Thoracic aorta (tissue), 2 donors: Measurements from ENCODE around the gene EEF1AKMT1. TPM values are rescaled to one million over a fixed set of nuclear protein-coding genes. Genes with fewer than 3 reads are reported as not detected.

Experiments
- ATAC-seq: fragments of 150-250 bp; one replicate; pipeline ENCODE4 v1.8.0; 2017; ENCODE audit warnings: low read depth; ENCODE audit not compliant: insufficient number of reproducible peaks, low FRiP score
- DNase-seq: peaks from one replicate; pipeline ENCODE4 v3.0.0-alpha.2; 2020; ENCODE audit warnings: low spot score
- H3K27ac ChIP-seq, 2 donors: fragments of 200-600 bp; sonication (generic); 1 replicate in 1 of 2; 2 replicates in 1 of 2; pipeline ENCODE4 v1.5.1; 2016; ENCODE audit warnings: mild to moderate bottlenecking in 2 of 2, moderate library complexity in 2 of 2
- H3K27me3 ChIP-seq: fragments of 200-600 bp; sonication (generic); replicated peaks from 2 replicates; pipeline ENCODE4 v1.6.0; 2016; ENCODE audit warnings: mild to moderate bottlenecking; ENCODE audit not compliant: insufficient read depth
- H3K36me3 ChIP-seq: fragments of 200-600 bp; sonication (generic); one replicate; pipeline ENCODE4 v1.5.1; 2016
- H3K4me1 ChIP-seq, 2 donors: fragments of 200-600 bp; sonication (generic); 1 replicate in 1 of 2; 2 replicates in 1 of 2; pipeline versions ENCODE4 v1.5.1 to v1.6.0; 2016; ENCODE audit warnings: low read depth in 2 of 2, mild to moderate bottlenecking in 1 of 2; ENCODE audit not compliant: control insufficient read depth in 1 of 2
- H3K4me3 ChIP-seq: fragments of 200-600 bp; sonication (generic); 2 replicates; pipeline ENCODE4 v1.5.1; 2016; ENCODE audit warnings: mild to moderate bottlenecking
- H3K9me3 ChIP-seq: fragments of 200-600 bp; sonication (generic); 2 replicates; pipeline ENCODE4 v1.5.1; 2016
- total RNA-seq, 2 donors: library from RNA; depleted of rRNA; stranded (reverse); fragments of >200 nt; gene quantifications; one replicate each; pipeline versions ENCODE4 v1.1.0 to v1.2.3, GENCODE V29; 2016
- TF ChIP-seq, protein P1 (sequence below): fragments of 200-600 bp; sonication (generic); IDR thresholded peaks from one replicate; pipeline ENCODE4 v1.5.1; 2019; ENCODE audit warnings: antibody characterized with exemption

The EEF1AKMT1 gene
- total RNA-seq, 2 donors from 2014 or later: 8.4 to 12.7 TPM

DNA sequence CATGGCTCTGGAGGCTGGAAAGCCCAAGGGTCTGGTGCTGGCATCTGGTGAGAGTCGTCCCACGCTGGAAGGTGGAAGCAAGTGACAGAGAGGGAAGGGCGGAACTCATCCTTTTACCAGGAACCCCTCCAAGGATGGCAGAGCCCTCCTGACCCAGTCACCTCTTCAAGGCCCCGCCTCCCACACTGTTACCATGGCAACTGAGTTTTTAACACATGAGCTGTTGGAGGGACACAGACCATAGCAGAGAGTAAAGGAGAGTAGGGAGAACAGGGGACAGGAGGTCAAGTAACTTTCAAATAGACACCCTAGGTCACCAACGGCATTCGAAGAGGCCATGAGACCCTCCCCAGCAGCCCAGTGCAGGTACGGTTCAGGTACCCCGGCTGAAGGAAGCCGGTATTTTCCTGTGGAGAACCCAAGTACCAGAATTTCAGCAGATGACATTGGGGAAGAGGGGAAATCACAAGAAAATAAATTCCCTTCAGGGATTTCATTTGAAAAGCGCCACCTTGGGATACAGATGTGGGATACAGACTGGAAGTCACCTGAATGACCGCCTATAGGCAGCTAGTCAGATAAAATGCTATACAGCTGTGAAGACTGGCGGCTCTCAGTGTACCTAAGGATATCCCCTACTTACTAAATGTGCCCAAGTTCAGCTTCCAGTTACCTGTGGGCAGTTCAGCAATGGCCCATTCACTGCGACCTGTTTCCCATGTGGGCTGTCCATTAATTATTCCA lies 62.3 kb downstream of the EEF1AKMT1 start:
- H3K4me1 ChIP-seq: peaks cover 21 to 57% of the 10 kb centered on the region in 2 donors
- no peak overlapping the region for H3K4me3 ChIP-seq
- DNase-seq: no peak
- no peaks in the 10 kb centered on the region for H3K27me3 ChIP-seq
- no peaks in the 10 kb centered on the region for H3K36me3 ChIP-seq
- H3K9me3 ChIP-seq: no peaks in the 10 kb centered on the region
- no peak overlapping the region for H3K27ac ChIP-seq
- TF ChIP-seq, protein P1, sequence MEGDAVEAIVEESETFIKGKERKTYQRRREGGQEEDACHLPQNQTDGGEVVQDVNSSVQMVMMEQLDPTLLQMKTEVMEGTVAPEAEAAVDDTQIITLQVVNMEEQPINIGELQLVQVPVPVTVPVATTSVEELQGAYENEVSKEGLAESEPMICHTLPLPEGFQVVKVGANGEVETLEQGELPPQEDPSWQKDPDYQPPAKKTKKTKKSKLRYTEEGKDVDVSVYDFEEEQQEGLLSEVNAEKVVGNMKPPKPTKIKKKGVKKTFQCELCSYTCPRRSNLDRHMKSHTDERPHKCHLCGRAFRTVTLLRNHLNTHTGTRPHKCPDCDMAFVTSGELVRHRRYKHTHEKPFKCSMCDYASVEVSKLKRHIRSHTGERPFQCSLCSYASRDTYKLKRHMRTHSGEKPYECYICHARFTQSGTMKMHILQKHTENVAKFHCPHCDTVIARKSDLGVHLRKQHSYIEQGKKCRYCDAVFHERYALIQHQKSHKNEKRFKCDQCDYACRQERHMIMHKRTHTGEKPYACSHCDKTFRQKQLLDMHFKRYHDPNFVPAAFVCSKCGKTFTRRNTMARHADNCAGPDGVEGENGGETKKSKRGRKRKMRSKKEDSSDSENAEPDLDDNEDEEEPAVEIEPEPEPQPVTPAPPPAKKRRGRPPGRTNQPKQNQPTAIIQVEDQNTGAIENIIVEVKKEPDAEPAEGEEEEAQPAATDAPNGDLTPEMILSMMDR: no peak
- no peak for ATAC-seq

DNA sequence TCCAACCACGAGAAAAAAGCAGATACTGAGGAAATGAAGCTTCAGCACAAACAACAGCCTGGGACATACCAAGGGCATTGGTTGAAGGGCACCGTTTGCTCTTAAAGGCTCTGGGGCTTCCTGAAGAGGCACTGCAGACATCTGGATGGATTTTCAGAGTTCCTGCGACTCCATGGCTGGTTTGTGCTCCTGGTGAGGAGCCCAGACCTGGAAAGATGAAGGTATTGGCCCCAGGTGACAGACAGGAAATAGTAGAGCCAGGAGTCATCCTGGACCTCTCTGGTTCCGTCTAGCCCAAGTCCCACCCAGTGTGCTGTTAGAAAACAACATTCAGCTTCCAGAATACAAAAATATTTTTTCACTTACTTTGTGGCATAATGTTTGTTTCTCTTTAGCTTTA lies 64.0 kb downstream of the EEF1AKMT1 start:
- peaks cover 20 to 52% of the 10 kb centered on the region in 2 donors for H3K4me1 ChIP-seq
- H3K36me3 ChIP-seq: no peaks in the 10 kb centered on the region
- ATAC-seq: no peak
- no peaks in the 10 kb centered on the region for H3K27me3 ChIP-seq
- no peak for DNase-seq
- TF ChIP-seq, protein P1: no peak
- peak overlapping the region; percentile 35 to 71 for H3K27ac ChIP-seq
- no peaks in the 10 kb centered on the region for H3K9me3 ChIP-seq
- no peak overlapping the region for H3K4me3 ChIP-seq

DNA sequence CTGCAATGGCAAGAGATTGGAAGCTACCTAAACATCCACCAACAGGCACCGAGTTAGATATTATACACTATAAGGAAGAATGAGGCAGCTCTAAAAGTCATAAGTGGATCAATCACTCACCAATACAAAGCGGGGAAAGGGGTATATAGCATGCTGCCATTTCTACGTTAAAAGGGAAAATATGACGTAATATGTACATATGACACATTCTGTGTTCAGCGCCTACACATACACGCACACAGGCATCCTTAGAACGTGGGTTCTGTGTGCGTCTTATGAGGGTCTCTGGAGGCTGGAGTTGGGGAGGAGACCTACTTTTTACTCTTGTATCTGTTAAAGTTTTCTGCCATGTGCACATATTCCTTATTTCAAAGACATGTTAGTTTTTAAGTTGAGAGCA lies 64.4 kb downstream of the EEF1AKMT1 start:
- ATAC-seq (no peak), DNase-seq (no peak)
- peak overlapping the region; percentile 5 for H3K4me3 ChIP-seq
- H3K27ac ChIP-seq: peak overlapping the region; percentile 35 to 71
- no peaks in the 10 kb centered on the region for H3K9me3 ChIP-seq
- TF ChIP-seq, protein P1: no peak
- H3K36me3 ChIP-seq: no peaks in the 10 kb centered on the region
- H3K4me1 ChIP-seq: peaks cover 16 to 51% of the 10 kb centered on the region in 2 donors
- H3K27me3 ChIP-seq: no peaks in the 10 kb centered on the region

DNA sequence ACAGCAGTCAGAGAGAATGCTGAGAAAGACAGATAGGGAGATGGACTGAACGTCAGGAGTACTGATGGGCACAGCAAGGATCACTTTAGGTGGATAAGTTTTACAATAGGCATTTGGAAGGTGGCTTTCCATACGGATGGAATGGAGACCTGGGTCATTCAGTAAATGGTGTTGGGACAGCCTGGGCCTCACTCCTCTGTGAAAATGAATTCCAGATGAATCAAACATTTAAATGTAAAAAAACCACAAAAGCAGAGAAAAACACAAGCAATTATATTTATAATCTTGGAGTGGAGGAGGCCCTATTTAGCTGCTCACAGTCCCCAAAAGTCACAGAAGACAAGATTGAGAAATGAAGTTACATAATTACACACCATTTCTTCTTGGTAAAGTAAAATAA lies 65.5 kb downstream of the EEF1AKMT1 start:
- TF ChIP-seq, protein P1: no peak
- H3K27me3 ChIP-seq: no peaks in the 10 kb centered on the region
- ATAC-seq (no peak), DNase-seq (no peak)
- no peaks in the 10 kb centered on the region for H3K36me3 ChIP-seq
- H3K9me3 ChIP-seq: no peaks in the 10 kb centered on the region
- H3K27ac ChIP-seq: peak overlapping the region; percentile 35 to 61
- H3K4me3 ChIP-seq: no peak overlapping the region
- H3K4me1 ChIP-seq: peaks cover 8 to 39% of the 10 kb centered on the region in 2 donors

DNA sequence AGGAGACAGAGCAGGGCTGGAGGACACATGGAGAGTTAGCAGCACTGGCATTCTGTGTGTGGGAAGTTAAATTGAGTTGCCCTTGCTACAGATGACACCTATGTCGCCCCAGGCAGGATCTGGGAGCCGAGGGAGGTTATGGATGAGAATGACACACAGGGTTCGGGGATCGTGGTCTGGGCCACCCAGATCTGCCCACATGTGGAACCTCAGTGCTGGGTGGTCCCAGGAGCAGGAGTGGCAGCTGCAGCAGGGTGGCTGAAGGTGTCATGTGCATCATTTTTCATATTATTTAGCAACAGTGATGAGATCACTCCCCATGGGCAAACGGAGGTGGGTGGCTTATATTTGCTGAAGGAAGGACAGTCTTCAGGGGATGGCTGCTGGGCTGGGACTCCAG lies 67.1 kb downstream of the EEF1AKMT1 start:
- TF ChIP-seq, protein P1: no peak
- no peak for DNase-seq
- ATAC-seq: no peak
- Histone ChIP-seq H3K36me3 (no peaks in the 10 kb centered on the region), H3K4me3 (no peak overlapping the region), H3K9me3 (no peaks in the 10 kb centered on the region), H3K4me1 (peaks cover 4 to 41% of the 10 kb centered on the region in 2 donors), H3K27me3 (no peaks in the 10 kb centered on the region), H3K27ac (no peak overlapping the region)
